ENCODE results near the gene MYDGF.

MYDGF gene

DNA sequence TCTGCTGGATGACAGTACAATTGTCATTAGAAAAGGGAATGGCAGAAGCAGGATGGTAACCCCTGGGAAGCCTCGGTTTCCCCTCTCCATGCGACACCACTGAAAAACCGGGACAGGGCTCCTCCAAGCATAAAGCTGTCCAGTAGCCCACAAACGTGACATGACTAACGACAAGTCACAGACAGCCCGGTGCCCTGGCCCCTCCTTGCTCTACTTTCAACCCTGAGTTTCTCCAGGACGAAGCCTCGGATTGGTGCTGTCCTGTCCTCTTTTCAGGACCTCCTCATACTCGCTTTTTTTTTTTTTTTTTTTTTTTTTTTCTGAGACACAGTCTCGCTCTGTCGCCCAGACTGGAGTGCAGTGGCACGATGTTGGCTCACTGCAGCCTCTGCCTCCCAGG, 37.2 kb upstream of the MYDGF start:
- TF ChIP-seq ZNF274 (IDR thresholded peaks at IDR 0.05; ENCODE audit: low read depth, low read length) = no peak
- H3K4me3 ChIP-seq (ENCODE audit: low read length) = no peak overlapping the region

DNA sequence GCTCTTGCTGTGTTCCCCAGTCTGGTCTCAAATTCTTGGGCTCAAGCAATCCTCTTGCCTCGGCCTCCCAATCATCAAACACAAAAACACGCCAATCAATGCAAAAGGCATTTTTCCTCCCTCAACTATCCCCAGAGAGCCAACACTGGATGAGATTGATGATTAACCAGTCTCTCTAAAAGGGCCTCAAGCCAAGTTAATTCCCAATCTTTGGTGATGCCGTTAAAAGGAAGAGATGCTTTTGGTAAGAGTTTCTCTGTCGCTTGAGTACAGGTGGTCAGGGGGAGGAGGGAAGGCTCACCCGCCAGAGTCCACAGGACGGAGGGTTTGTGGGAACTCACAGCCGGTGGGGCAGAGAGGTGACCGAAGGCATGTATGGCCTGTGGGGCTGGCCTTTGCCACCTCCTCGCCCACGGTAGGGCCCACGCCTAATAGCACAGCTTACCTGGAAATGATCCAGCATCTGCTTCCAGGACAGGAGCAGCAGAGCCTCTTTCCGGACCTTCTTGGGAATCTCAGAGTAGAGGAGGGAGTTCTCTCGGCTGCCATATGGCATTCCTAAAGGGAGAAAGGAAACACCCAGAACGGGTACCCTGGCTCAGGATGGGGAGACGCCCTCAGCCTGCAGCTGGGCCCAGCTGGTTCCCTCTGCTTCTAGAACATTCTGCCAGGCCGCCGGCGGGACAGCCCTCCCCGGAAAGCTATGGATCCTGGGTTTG, 35.4 kb upstream of the MYDGF start:
- TF ChIP-seq ZNF274 (IDR thresholded peaks at IDR 0.05; ENCODE audit: low read depth, low read length) = no peak
- no peak overlapping the region for H3K4me3 ChIP-seq (ENCODE audit: low read length)

GRCh38 chr19:4704317-4704673, 34.2 kb upstream of the MYDGF start:
- no peak overlapping the region for H3K4me3 ChIP-seq (ENCODE audit: low read length)

DNA sequence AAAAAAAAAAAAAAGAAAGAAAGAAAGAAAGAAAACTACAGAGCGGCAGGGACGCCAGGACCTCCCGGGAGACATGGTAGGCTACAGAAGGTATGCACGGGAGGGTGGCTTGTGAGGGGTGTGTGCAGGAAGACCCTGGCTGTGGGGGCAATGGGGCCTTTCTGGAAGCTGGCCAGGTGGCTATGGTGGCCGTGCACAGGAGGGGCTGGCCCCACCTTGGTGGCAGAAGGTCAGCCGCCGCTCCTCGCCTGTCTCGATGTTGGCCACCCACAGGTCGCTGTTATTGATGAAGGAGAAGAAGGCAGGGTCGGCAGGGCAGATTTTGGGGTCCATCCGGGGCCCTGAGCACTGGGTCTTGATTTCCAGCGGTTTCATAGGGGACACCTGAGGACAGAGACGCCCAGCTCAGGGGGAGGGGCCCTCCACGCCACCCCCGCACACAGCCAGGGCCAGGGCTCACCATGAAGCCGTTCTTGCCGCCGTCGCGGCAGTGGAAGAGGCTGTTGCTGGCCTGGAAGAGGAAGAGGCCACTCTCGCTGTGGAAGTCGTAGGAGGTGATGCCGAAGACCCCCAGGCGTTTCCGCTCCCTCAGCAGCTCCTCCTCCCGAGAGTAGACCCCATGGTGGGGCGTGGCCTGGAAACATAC, 33.7 kb upstream of the MYDGF start:
- no peak overlapping the region for H3K4me3 ChIP-seq (ENCODE audit: low read length)
- no peak for TF ChIP-seq ZNF274 (IDR thresholded peaks at IDR 0.05; ENCODE audit: low read depth, low read length)

More at GRCh38 chr19:4704317-4704673, 34.2 kb upstream of the MYDGF start:
- TF ChIP-seq ZNF274 (IDR thresholded peaks at IDR 0.05; ENCODE audit: low read depth, low read length) = no peak

DNA sequence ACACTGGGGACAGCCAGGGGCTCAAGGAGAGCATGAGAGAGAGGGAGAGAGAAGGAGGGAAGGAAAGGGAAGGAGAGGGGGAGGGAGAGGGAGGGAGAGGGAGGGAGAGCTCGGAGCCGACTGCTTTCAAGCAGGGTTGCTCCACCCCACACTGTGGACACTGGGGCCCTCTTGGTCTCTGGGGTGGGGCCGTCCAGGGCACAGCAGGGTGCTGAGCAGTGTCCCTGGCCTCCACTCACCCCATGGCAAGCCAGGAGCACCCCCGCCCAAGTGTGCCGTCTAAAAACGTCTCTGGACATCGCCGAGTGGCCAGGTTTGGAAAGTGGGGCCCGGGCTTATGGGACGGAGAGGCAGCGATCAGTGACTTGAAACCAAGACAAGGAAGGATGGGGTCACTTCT, 32.6 kb upstream of the MYDGF start:
- TF ChIP-seq ZNF274 (IDR thresholded peaks at IDR 0.05; ENCODE audit: low read depth, low read length) = no peak
- no peak overlapping the region for H3K4me3 ChIP-seq (ENCODE audit: low read length)

- no peak overlapping the region for H3K4me3 ChIP-seq (ENCODE audit: low read length)
- TF ChIP-seq ZNF274 (IDR thresholded peaks at IDR 0.05; ENCODE audit: low read depth, low read length) = no peak
Measured at GRCh38 chr19:4701557-4701956, 31.4 kb upstream of the MYDGF start.

- no peak for TF ChIP-seq ZNF274 (IDR thresholded peaks at IDR 0.05; ENCODE audit: low read depth, low read length)
- no peak overlapping the region for H3K4me3 ChIP-seq (ENCODE audit: low read length)
Measured at GRCh38 chr19:4700693-4700970, 30.5 kb upstream of the MYDGF start.

- no peak overlapping the region for H3K4me3 ChIP-seq (ENCODE audit: low read length)
- no peak for TF ChIP-seq ZNF274 (IDR thresholded peaks at IDR 0.05; ENCODE audit: low read depth, low read length)
Measured at GRCh38 chr19:4699826-4700692, 29.9 kb upstream of the MYDGF start.

DNA sequence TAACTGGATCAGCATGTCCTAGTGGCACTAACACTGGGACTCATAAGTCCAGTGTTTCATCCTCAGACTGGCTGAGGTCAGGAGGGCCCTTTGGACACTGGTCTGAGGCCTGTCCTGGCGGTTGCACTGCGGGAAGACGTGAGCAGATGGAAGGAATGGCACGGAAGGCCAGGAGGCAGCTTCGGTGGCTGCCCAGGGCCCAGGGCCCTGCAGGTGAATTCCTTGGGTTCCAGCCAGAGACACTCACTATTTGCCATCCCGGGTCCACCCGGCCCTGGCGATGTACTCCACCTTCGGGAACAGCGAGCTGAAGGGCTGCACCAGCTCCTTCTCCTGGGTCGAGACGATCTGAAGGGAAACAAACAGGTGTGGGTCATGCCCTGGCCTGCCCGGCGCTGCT, 27.2 kb upstream of the MYDGF start:
- no peak overlapping the region for H3K4me3 ChIP-seq (ENCODE audit: low read length)
- TF ChIP-seq ZNF274 (IDR thresholded peaks at IDR 0.05; ENCODE audit: low read depth, low read length) = no peak

GRCh38 chr19:4695224-4695731, 25.1 kb upstream of the MYDGF start:
- TF ChIP-seq ZNF274 (IDR thresholded peaks at IDR 0.05; ENCODE audit: low read depth, low read length) = no peak
- no peak overlapping the region for H3K4me3 ChIP-seq (ENCODE audit: low read length)

- no peak overlapping the region for H3K4me3 ChIP-seq (ENCODE audit: low read length)
- TF ChIP-seq ZNF274 (IDR thresholded peaks at IDR 0.05; ENCODE audit: low read depth, low read length) = no peak
Measured at GRCh38 chr19:4694211-4694987, 24.3 kb upstream of the MYDGF start.

- TF ChIP-seq ZNF274 (IDR thresholded peaks at IDR 0.05; ENCODE audit: low read depth, low read length) = no peak
- no peak overlapping the region for H3K4me3 ChIP-seq (ENCODE audit: low read length)
Measured at GRCh38 chr19:4693471-4694121, 23.5 kb upstream of the MYDGF start.

DNA sequence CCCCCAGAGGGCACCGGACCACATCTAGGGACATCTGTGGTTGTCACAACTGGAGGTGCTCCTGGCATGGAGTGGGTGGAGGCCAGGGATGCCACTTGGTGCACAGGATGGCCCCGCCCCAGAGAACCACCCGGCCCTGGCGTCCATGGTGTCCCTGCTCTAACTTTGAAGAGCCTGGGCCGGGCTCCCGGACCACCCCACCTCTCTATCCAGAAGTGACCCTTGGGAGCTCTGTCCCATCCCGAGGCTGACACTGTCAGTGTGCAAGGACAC, 22.9 kb upstream of the MYDGF start:
- no peak for TF ChIP-seq ZNF274 (IDR thresholded peaks at IDR 0.05; ENCODE audit: low read depth, low read length)
- H3K4me3 ChIP-seq (ENCODE audit: low read length) = no peak overlapping the region

Measured in GM08714 (cell line).